Uterus (tissue), 4 donors: ENCODE data around the gene DIAPH2. TPM values are rescaled to one million over a fixed set of nuclear protein-coding genes. Genes with fewer than 3 reads are reported as not detected.

ENCODE experiments used
- DNase-seq, 2 donors: peaks; one replicate each; pipeline ENCODE4 v3.0.0-alpha.2; 2019 to 2020
- H3K27ac ChIP-seq, 2 donors: fragments of 200-600 bp; sonication (generic); 1 replicate in 1 of 2; 2 replicates in 1 of 2; pipeline ENCODE4 v1.5.1; 2016 to 2018
- H3K27me3 ChIP-seq, 2 donors: fragments of 200-600 bp; sonication (generic); one replicate each; pipeline ENCODE4 v1.5.1; 2018 to 2019; ENCODE audit warnings: control low read depth in 1 of 2
- H3K36me3 ChIP-seq, 2 donors: fragments of 200-600 bp; sonication (generic); one replicate each; pipeline ENCODE4 v1.5.1; 2019; ENCODE audit warnings: control low read depth in 1 of 2
- H3K4me1 ChIP-seq, 2 donors: fragments of 200-600 bp; sonication (generic); one replicate each; pipeline ENCODE4 v1.5.1; 2018 to 2019; ENCODE audit warnings: control low read depth in 1 of 2
- H3K4me3 ChIP-seq, 2 donors: fragments of 200-600 bp; sonication (generic); 1 replicate in 1 of 2; 2 replicates in 1 of 2; pipeline ENCODE4 v1.5.1; 2018 to 2019; ENCODE audit warnings: mild to moderate bottlenecking in 1 of 2
- H3K9me3 ChIP-seq, 2 donors: fragments of 200-600 bp; sonication (generic); one replicate each; pipeline ENCODE4 v1.5.1; 2019; ENCODE audit warnings: control low read depth in 1 of 2
- CTCF ChIP-seq, 4 experiments: fragments of 200-600 bp in 2 of 4; fragments of 450-650 bp in 2 of 4; sonication (generic) in 2 of 4; IDR thresholded peaks; one replicate each; pipeline ENCODE4 v1.5.1; 2016 to 2019; ENCODE audit warnings: antibody characterized with exemption in 4 of 4, mild to moderate bottlenecking in 2 of 4, moderate library complexity in 1 of 4
- POLR2A ChIP-seq, 2 donors: fragments of 450-650 bp; IDR thresholded peaks; one replicate each; pipeline ENCODE4 v1.6.1; 2016; ENCODE audit warnings: antibody characterized with exemption in 2 of 2, mild to moderate bottlenecking in 1 of 2, moderate library complexity in 1 of 2
- intact Hi-C: fragments of 100-400 bp; cut with DNase I; formaldehyde crosslinking; loops from one replicate; pipeline ENCODE4 v1.15.1; 2023; ENCODE audit warnings: low total_unique reads
- total RNA-seq, 4 donors: library from RNA; depleted of rRNA in 3 of 4; stranded (reverse); fragments of >200 nt in 3 of 4; gene quantifications; one replicate each; pipeline versions ENCODE4 v1.1.0 to v1.2.4, GENCODE V29; 2014 to 2023
- donor health status: DM: yes; HTN: yes; CAD: no.

DIAPH2 gene
- total RNA-seq, 4 donors from 2014 or later = 16.7 to 41.5 (median 30.3) TPM

- H3K27ac ChIP-seq = no peak overlapping the region
- H3K4me1 ChIP-seq = no peaks in the 10 kb centered on the region
- no peaks in the 10 kb centered on the region for H3K9me3 ChIP-seq
- intact Hi-C loops = no loop called here
- H3K4me3 ChIP-seq = no peak overlapping the region
- DNase-seq = no peak
- H3K36me3 ChIP-seq = no peaks in the 10 kb centered on the region
- H3K27me3 ChIP-seq = no peaks in the 10 kb centered on the region
- TF ChIP-seq CTCF (IDR thresholded peaks at IDR 0.05) = no peak
- no peak for TF ChIP-seq POLR2A (IDR thresholded peaks at IDR 0.05)
Measured at GRCh38 chrX:97057349-97057909, 372.8 kb downstream of the DIAPH2 start.

GRCh38 chrX:97060020-97060419 is 375.4 kb downstream of the DIAPH2 start:
- TF ChIP-seq POLR2A (IDR thresholded peaks at IDR 0.05) (no peak), CTCF (IDR thresholded peaks at IDR 0.05) (no peak)
- no peak for DNase-seq
- H3K27ac ChIP-seq = no peak overlapping the region

DNA sequence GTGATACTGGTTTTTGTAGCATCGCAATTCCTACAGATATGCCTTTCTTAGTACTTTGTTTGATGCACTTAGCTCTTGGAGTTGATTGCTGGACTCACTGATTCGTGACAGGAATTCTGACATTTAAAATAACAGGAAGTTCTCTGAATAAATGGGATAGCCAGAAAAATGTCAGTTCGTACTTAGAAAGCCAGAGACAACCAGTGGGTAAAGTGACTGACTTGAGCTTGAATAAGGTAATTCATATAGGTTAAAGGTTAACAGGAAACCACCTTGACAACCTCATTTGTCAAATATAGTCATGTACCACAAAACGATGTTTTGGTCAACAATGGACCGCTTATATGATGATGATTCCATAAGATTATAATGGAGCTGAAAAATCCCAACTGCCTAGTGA is 380.4 kb downstream of the DIAPH2 start:
- H3K4me1 ChIP-seq = no peaks in the 10 kb centered on the region
- no peaks in the 10 kb centered on the region for H3K9me3 ChIP-seq
- no peak for TF ChIP-seq POLR2A (IDR thresholded peaks at IDR 0.05)
- no peak for TF ChIP-seq CTCF (IDR thresholded peaks at IDR 0.05)
- no peak overlapping the region for H3K4me3 ChIP-seq
- H3K36me3 ChIP-seq = no peaks in the 10 kb centered on the region
- H3K27ac ChIP-seq = no peak overlapping the region
- H3K27me3 ChIP-seq = no peaks in the 10 kb centered on the region
- intact Hi-C loops = no loop called here
- DNase-seq = no peak

More at GRCh38 chrX:97060020-97060419, 375.4 kb downstream of the DIAPH2 start:
- Histone ChIP-seq H3K4me3 (no peak overlapping the region), H3K9me3 (no peaks in the 10 kb centered on the region), H3K36me3 (no peaks in the 10 kb centered on the region), H3K4me1 (no peaks in the 10 kb centered on the region), H3K27me3 (no peaks in the 10 kb centered on the region)
- intact Hi-C loops = no loop called here

GRCh38 chrX:97065973-97066372 is 381.3 kb downstream of the DIAPH2 start:
- no peak overlapping the region for H3K27ac ChIP-seq
- no peaks in the 10 kb centered on the region for H3K27me3 ChIP-seq
- H3K36me3 ChIP-seq = no peaks in the 10 kb centered on the region
- DNase-seq = no peak
- H3K4me1 ChIP-seq = no peaks in the 10 kb centered on the region
- H3K4me3 ChIP-seq = no peak overlapping the region
- no peaks in the 10 kb centered on the region for H3K9me3 ChIP-seq
- intact Hi-C loops = no loop called here
- no peak for TF ChIP-seq CTCF (IDR thresholded peaks at IDR 0.05)
- no peak for TF ChIP-seq POLR2A (IDR thresholded peaks at IDR 0.05)

GRCh38 chrX:97066381-97066780 is 381.7 kb downstream of the DIAPH2 start:
- intact Hi-C loops = no loop called here

More at GRCh38 chrX:97066381-97066780, 381.7 kb downstream of the DIAPH2 start:
- Histone ChIP-seq H3K27ac (no peak overlapping the region), H3K36me3 (no peaks in the 10 kb centered on the region), H3K27me3 (no peaks in the 10 kb centered on the region), H3K4me3 (no peak overlapping the region), H3K4me1 (no peaks in the 10 kb centered on the region), H3K9me3 (no peaks in the 10 kb centered on the region)
- TF ChIP-seq POLR2A (IDR thresholded peaks at IDR 0.05) (no peak), CTCF (IDR thresholded peaks at IDR 0.05) (no peak)
- no peak for DNase-seq
